SU-DHL-6 (cell line): ENCODE data around the gene USH1C.

Source experiments
- H2AFZ ChIP-seq: fragments of 200-600 bp; sonication (generic); 2 replicates; pipeline ENCODE4 v1.6.1; 2014; ENCODE audit warnings: low read depth, mild to moderate bottlenecking, moderate library complexity, mixed read lengths, antibody characterized with exemption, low read length; ENCODE audit not compliant: severe bottlenecking
- H3F3A ChIP-seq: fragments of 200-600 bp; shearing (Covaris generic); 2 replicates; pipeline ENCODE4 v1.6.0; 2016; ENCODE audit warnings: antibody characterized with exemption, mild to moderate bottlenecking; ENCODE audit not compliant: insufficient read depth
- H3K27ac ChIP-seq: fragments of 200-600 bp; sonication (generic); 2 replicates; pipeline ENCODE4 v1.5.1; 2016; ENCODE audit warnings: low read depth, mild to moderate bottlenecking, low read length, moderate library complexity, mixed read lengths
- H3K27me3 ChIP-seq: fragments of 200-600 bp; sonication (generic), shearing (Covaris generic); 2 replicates; pipeline ENCODE4 v1.6.0; 2014; ENCODE audit warnings: mild to moderate bottlenecking, low read length
- H3K36me3 ChIP-seq: fragments of 200-600 bp; sonication (generic); 2 replicates; pipeline ENCODE4 v1.6.1; 2014; ENCODE audit warnings: mild to moderate bottlenecking, low read length, mixed read lengths
- H3K4me2 ChIP-seq: fragments of 300-600, 200-600 bp; shearing (Covaris generic), sonication (generic); 2 replicates; pipeline ENCODE4 v1.6.0; 2014; ENCODE audit warnings: low read length, low read depth, mild to moderate bottlenecking; ENCODE audit not compliant: poor library complexity, severe bottlenecking
- H3K4me3 ChIP-seq: fragments of 200-600 bp; sonication (generic); 2 replicates; pipeline ENCODE4 v1.5.1; 2014; ENCODE audit warnings: antibody characterized with exemption, low read length, mild to moderate bottlenecking, mixed read lengths; ENCODE audit not compliant: insufficient read depth, poor library complexity, severe bottlenecking
- H3K79me2 ChIP-seq: fragments of 200-600 bp; sonication (generic); 2 replicates; pipeline ENCODE4 v1.6.1; 2014; ENCODE audit warnings: mild to moderate bottlenecking, low read length, moderate library complexity; ENCODE audit not compliant: insufficient read depth
- H3K9ac ChIP-seq: fragments of 200-600 bp; sonication (generic); 2 replicates; pipeline ENCODE4 v1.7.0; 2014; ENCODE audit warnings: mild to moderate bottlenecking, low read length
- H3K9me2 ChIP-seq: fragments of 200-600 bp; sonication (generic); replicated peaks from 2 replicates; pipeline ENCODE4 v1.6.1; 2014; ENCODE audit warnings: low read length; ENCODE audit not compliant: insufficient read depth
- H3K9me3 ChIP-seq: fragments of 200-600 bp; sonication (generic); 2 replicates; pipeline ENCODE4 v1.6.1; 2014; ENCODE audit warnings: low read length, mixed read lengths; ENCODE audit not compliant: insufficient read depth
- H4K20me1 ChIP-seq: fragments of 200-600 bp; sonication (generic); 2 replicates; pipeline ENCODE4 v1.6.1; 2014; ENCODE audit warnings: low read depth, mild to moderate bottlenecking, antibody characterized with exemption, low read length, moderate library complexity, mixed read lengths
- EZH2phosphoT487 ChIP-seq: fragments of 200-600 bp; sonication (generic), shearing (Covaris generic); conservative IDR thresholded peaks from 2 replicates; pipeline ENCODE4 v1.6.1; 2018; ENCODE audit warnings: mild to moderate bottlenecking, antibody characterized with exemption, low read length, moderate library complexity, mixed read lengths
- TF ChIP-seq, protein P1 (sequence below): fragments of 200-600 bp; sonication (generic); IDR thresholded peaks from one replicate; pipeline ENCODE4 v1.5.1; 2017; ENCODE audit warnings: antibody characterized with exemption, mild to moderate bottlenecking, low read length, moderate library complexity; ENCODE audit not compliant: insufficient read depth, poor library complexity, severe bottlenecking

Gene USH1C

DNA sequence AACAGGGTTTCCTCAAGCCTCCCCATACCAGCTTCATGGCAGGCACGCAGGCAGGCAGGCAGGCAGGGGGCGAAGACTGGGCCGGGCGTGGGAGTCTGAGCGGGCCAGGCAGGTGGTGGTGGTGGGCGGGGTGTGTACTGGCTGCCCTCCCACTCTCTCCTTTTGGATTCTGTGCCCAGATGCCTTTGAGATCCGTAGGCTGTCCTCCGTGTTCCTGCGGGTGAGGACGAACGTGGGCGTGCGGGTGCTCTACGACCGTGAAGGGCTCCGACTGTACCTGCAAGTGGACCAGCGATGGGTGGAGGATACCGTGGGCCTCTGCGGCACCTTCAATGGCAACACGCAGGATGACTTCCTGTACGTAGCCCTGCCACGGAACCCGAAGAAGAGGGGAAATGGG is 25.8 kb upstream of the USH1C start:
- Histone ChIP-seq H3K79me2 (no peaks in the 10 kb centered on the region), H4K20me1 (no peaks in the 10 kb centered on the region), H3K36me3 (no peaks in the 10 kb centered on the region), H3K9me2 (no peaks in the 10 kb centered on the region), H3K27ac (no peak overlapping the region), H3F3A (no peaks in the 10 kb centered on the region), H3K27me3 (no peaks in the 10 kb centered on the region), H2AFZ (no peak overlapping the region), H3K4me3 (no peak overlapping the region), H3K9me3 (no peaks in the 10 kb centered on the region), H3K9ac (no peak overlapping the region), H3K4me2 (no peak overlapping the region)
- TF ChIP-seq EZH2phosphoT487, result no peak
- TF ChIP-seq, protein P1, sequence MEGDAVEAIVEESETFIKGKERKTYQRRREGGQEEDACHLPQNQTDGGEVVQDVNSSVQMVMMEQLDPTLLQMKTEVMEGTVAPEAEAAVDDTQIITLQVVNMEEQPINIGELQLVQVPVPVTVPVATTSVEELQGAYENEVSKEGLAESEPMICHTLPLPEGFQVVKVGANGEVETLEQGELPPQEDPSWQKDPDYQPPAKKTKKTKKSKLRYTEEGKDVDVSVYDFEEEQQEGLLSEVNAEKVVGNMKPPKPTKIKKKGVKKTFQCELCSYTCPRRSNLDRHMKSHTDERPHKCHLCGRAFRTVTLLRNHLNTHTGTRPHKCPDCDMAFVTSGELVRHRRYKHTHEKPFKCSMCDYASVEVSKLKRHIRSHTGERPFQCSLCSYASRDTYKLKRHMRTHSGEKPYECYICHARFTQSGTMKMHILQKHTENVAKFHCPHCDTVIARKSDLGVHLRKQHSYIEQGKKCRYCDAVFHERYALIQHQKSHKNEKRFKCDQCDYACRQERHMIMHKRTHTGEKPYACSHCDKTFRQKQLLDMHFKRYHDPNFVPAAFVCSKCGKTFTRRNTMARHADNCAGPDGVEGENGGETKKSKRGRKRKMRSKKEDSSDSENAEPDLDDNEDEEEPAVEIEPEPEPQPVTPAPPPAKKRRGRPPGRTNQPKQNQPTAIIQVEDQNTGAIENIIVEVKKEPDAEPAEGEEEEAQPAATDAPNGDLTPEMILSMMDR, result no peak

DNA sequence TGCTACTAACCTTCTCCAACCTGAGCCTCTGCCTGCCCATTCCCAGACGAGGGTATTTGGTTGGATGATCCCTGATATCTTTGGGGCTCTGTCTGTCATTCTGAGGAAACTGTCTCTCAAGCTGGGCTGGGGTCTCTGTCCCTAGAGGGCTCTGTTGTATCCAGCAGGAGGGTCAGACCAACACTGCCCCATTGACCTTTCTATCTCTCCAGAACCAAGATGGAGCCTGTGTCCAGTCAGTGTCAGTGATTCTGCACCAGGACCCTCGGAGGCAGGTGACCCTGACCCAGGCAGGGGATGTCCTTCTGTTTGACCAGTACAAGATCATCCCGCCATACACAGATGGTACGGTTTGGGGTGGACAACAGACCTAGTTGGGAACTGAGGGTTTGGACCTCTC is 24.7 kb upstream of the USH1C start:
- Histone ChIP-seq H4K20me1 (no peaks in the 10 kb centered on the region), H3K27me3 (no peaks in the 10 kb centered on the region)
- no peak for TF ChIP-seq EZH2phosphoT487
- TF ChIP-seq, protein P1, result no peak

DNA sequence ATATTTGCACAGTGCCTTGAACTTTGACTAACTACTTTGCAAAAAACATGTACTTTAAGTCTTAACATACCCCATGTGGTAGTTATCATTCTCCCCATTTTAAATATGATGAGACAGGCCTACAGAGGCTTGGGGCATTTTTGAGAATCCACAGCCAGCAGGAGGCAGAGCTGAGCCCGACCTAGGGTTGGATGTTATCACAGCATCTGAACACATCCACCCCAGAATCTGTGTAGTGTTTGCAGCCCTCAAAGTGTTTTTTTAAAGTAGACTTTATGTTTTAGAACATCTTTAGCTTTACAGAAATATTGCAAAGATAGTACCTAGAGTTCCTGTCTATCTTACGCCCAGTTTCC is 20.4 kb upstream of the USH1C start:
- no peaks in the 10 kb centered on the region for H4K20me1 ChIP-seq
- H3K79me2 ChIP-seq, result no peaks in the 10 kb centered on the region
- no peaks in the 10 kb centered on the region for H3K27me3 ChIP-seq
- no peaks in the 10 kb centered on the region for H3K9me3 ChIP-seq
- no peaks in the 10 kb centered on the region for H3K9me2 ChIP-seq
- no peaks in the 10 kb centered on the region for H3F3A ChIP-seq
- no peak overlapping the region for H3K4me3 ChIP-seq
- TF ChIP-seq, protein P1, result peak; percentile 32
- TF ChIP-seq EZH2phosphoT487, result no peak
- no peak overlapping the region for H3K4me2 ChIP-seq
- H3K36me3 ChIP-seq, result no peaks in the 10 kb centered on the region
- H2AFZ ChIP-seq, result no peak overlapping the region
- no peak overlapping the region for H3K9ac ChIP-seq
- H3K27ac ChIP-seq, result no peak overlapping the region

More for the DNA sequence above, 24.7 kb upstream of the USH1C start:
- Histone ChIP-seq H3K9ac (no peak overlapping the region), H3K9me3 (no peaks in the 10 kb centered on the region), H3K79me2 (no peaks in the 10 kb centered on the region), H3K27ac (no peak overlapping the region), H2AFZ (no peak overlapping the region), H3K9me2 (no peaks in the 10 kb centered on the region), H3K36me3 (no peaks in the 10 kb centered on the region), H3K4me3 (no peak overlapping the region), H3F3A (no peaks in the 10 kb centered on the region), H3K4me2 (no peak overlapping the region)
